ENCODE measurements around the gene KRTAP4-5. TPM values are rescaled to one million over a fixed set of nuclear protein-coding genes. Genes with fewer than 3 reads are reported as not detected.

KRTAP4-5 gene
- total and polyA plus RNA-seq, 7 donors: not detected

DNA sequence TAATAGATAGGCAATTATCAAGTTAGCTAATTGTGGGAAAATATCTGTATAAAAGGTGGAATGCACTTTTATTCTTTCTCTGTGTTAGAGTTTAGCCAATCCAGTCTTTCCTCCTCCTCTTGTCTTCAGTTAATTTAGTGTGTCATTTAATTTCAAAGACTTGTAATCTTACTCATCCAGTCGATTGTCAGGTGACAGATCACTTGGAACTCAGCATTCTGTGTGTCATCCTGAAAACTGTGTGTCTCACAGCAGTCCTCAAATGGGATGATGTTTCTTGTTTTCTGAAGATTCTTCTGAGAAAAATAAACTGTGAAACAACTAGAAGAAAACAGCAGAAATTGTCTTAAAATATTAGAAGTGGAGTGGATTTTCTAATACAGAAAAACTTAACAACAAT lies 35.4 kb upstream of the KRTAP4-5 start:
- DNase-seq: no peak
- Histone ChIP-seq H3K4me1 (no peaks in the 10 kb centered on the region), H3K27me3 (ENCODE audit: insufficient read depth in 3 of 3, low read length in 2 of 3) (peaks cover 0 to 15% (median 3%) of the 10 kb centered on the region in 3 donors), H3K4me3 (no peak overlapping the region), H3K9me3 (no peaks in the 10 kb centered on the region), H3K36me3 (ENCODE audit: insufficient read depth in 1 of 2, low read depth in 1 of 2) (no peaks in the 10 kb centered on the region), H3K27ac (no peak overlapping the region)
- TF ChIP-seq, protein P1, sequence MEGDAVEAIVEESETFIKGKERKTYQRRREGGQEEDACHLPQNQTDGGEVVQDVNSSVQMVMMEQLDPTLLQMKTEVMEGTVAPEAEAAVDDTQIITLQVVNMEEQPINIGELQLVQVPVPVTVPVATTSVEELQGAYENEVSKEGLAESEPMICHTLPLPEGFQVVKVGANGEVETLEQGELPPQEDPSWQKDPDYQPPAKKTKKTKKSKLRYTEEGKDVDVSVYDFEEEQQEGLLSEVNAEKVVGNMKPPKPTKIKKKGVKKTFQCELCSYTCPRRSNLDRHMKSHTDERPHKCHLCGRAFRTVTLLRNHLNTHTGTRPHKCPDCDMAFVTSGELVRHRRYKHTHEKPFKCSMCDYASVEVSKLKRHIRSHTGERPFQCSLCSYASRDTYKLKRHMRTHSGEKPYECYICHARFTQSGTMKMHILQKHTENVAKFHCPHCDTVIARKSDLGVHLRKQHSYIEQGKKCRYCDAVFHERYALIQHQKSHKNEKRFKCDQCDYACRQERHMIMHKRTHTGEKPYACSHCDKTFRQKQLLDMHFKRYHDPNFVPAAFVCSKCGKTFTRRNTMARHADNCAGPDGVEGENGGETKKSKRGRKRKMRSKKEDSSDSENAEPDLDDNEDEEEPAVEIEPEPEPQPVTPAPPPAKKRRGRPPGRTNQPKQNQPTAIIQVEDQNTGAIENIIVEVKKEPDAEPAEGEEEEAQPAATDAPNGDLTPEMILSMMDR (IDR thresholded peaks at IDR 0.05): no peak
- intact Hi-C loops (cut with DNase I): no loop called here
- ATAC-seq: no peak
- WGBS, 3 donors: 49 to 65% (median 58%) methylated on average over 1 of the region's 1 CpG

DNA sequence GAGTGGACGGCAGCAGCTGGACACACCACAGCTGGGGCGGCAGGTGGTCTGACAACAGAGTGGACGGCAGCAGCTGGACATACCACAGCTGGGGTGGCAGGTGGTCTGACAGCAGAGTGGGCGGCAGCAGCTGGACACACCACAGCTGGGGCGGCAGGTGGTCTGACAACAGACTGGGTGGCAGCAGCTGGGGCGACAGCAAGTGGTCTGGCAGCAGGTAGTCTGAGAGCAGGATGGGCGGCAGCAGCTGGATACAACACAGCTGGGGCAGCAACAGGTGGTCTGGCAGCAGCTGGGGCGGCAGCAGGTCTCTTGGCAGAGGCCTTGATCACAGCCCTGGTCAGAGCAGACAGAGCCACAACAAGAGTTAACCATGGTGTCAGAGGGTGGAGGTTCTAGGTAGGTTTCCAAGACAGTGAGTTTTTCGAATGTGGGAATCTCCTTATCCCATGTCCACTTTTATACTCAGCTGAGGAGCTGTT lies 34.9 kb upstream of the KRTAP4-5 start, which contains the start of gene KRTAP4-1:
TSS of gene KRTAP4-1 (minus strand) at position 432 of the 482 bp plus-strand sequence. CDS start at position 375, 57 bp downstream.
- WGBS, 3 donors: 38 to 57% (median 50%) methylated on average over 8 to 9 of the region's 9 CpGs

DNA sequence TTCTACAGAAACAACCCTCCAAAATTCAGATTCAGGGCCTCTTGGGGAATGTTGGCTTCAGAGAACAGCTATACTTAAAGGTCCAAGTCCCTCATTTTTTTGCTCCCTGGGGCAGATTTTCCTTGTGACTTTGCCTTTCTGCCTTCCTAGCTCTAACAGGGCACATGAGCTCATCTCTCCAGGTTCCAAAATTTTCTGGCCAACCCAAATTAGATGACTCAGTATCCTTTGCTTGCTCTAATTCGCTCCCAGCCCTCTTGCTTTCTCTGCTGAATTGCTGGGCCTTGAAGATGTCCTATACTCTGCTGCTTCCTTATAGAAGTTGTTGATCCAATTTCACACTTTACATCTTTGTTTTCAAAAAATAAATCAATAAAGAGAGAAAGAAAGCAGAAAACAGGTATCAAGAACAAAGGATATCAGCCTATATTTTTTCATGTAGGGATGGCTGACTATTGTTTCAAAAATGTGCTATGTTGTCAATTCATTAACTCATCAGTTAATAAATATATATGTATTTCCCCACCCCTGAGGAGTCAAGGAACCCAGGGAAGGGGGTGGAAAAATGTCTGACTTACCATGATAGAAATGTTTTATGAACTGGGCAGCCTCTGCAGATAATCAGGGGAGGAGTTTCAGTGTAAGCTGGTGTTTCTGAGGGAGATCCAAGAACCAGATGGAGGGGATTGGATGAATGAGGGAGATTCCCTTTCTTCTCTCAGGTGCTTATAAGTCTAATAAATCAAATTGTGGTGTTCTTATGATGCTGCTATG lies 29.4 kb upstream of the KRTAP4-5 start:
- H3K9me3 ChIP-seq: no peaks in the 10 kb centered on the region
- H3K4me1 ChIP-seq: no peaks in the 10 kb centered on the region
- TF ChIP-seq, protein P1 (IDR thresholded peaks at IDR 0.05): no peak
- WGBS, 3 donors: 59 to 82% (median 78%) methylated on average over 1 of the region's 1 CpG
- H3K27me3 ChIP-seq (ENCODE audit: insufficient read depth in 3 of 3, low read length in 2 of 3): peaks cover 0 to 6% (median 0%) of the 10 kb centered on the region in 3 donors
- no peak overlapping the region for H3K27ac ChIP-seq
- DNase-seq: no peak
- intact Hi-C loops (cut with DNase I): no loop called here
- no peak overlapping the region for H3K4me3 ChIP-seq
- no peaks in the 10 kb centered on the region for H3K36me3 ChIP-seq (ENCODE audit: insufficient read depth in 1 of 2, low read depth in 1 of 2)
- ATAC-seq: no peak

More for the DNA sequence above, 34.9 kb upstream of the KRTAP4-5 start, which contains the start of gene KRTAP4-1:
- TF ChIP-seq, protein P1 (IDR thresholded peaks at IDR 0.05): no peak
- Histone ChIP-seq H3K27me3 (ENCODE audit: insufficient read depth in 3 of 3, low read length in 2 of 3) (peaks cover 0 to 15% (median 3%) of the 10 kb centered on the region in 3 donors), H3K9me3 (no peaks in the 10 kb centered on the region), H3K27ac (no peak within 1 kb of the TSS), H3K4me3 (no peak within 1 kb of the TSS), H3K4me1 (no peaks in the 10 kb centered on the region), H3K36me3 (ENCODE audit: insufficient read depth in 1 of 2, low read depth in 1 of 2) (no peaks in the 10 kb centered on the region)
- ATAC-seq (no peak), DNase-seq (no peak)
- intact Hi-C loops (cut with DNase I): no loop called here

DNA sequence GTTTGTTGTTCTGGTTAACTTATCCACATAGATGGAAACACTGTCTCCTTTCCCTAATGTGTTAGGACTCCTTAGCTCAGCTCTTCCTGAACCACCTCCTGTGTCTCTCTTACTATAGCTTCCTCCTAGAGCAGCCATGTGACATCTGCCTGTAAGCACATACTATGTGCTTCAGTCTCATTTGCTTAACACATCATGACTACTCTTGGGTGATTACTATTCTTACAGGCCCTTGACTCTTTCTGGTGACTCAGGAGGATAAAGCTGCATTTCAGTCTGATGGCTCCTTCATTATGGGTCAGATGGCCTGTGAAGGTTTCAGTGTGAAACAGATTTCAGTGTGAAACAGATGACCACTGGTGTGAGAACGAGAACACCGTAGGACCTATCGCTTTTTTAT lies 28.7 kb upstream of the KRTAP4-5 start:
- no peaks in the 10 kb centered on the region for H3K4me1 ChIP-seq
- no peak for ATAC-seq
- 87 to 93% (median 92%) methylated on average over 3 of the region's 3 CpGs for WGBS, 3 donors
- H3K27me3 ChIP-seq (ENCODE audit: insufficient read depth in 3 of 3, low read length in 2 of 3): peaks cover 0 to 6% (median 2%) of the 10 kb centered on the region in 3 donors
- no peak for DNase-seq
- no peak overlapping the region for H3K27ac ChIP-seq
- no peaks in the 10 kb centered on the region for H3K9me3 ChIP-seq
- H3K4me3 ChIP-seq: no peak overlapping the region
- no peaks in the 10 kb centered on the region for H3K36me3 ChIP-seq (ENCODE audit: insufficient read depth in 1 of 2, low read depth in 1 of 2)
- TF ChIP-seq, protein P1 (IDR thresholded peaks at IDR 0.05): no peak
- intact Hi-C loops (cut with DNase I): no loop called here

All from psoas muscle (tissue), 8 donors.